ENCODE data around the gene CRELD2. TPM values are rescaled to one million over a fixed set of nuclear protein-coding genes. Genes with fewer than 3 reads are reported as not detected.

The CRELD2 gene
- total RNA-seq, 1 donor from 2014 or later: 24.9 TPM

- H3K4me3 Mint-ChIP-seq (ENCODE audit: unreplicated experiment): no peak overlapping the region
- H3K27ac Mint-ChIP-seq (ENCODE audit: unreplicated experiment): no peak overlapping the region
- H3K9me3 Mint-ChIP-seq (ENCODE audit: unreplicated experiment): no peaks in the 10 kb centered on the region
- H3K36me3 Mint-ChIP-seq (ENCODE audit: unreplicated experiment): no peaks in the 10 kb centered on the region
- H3K4me1 Mint-ChIP-seq (ENCODE audit: low read depth, unreplicated experiment): no peaks in the 10 kb centered on the region
- TF ChIP-seq, protein P1, sequence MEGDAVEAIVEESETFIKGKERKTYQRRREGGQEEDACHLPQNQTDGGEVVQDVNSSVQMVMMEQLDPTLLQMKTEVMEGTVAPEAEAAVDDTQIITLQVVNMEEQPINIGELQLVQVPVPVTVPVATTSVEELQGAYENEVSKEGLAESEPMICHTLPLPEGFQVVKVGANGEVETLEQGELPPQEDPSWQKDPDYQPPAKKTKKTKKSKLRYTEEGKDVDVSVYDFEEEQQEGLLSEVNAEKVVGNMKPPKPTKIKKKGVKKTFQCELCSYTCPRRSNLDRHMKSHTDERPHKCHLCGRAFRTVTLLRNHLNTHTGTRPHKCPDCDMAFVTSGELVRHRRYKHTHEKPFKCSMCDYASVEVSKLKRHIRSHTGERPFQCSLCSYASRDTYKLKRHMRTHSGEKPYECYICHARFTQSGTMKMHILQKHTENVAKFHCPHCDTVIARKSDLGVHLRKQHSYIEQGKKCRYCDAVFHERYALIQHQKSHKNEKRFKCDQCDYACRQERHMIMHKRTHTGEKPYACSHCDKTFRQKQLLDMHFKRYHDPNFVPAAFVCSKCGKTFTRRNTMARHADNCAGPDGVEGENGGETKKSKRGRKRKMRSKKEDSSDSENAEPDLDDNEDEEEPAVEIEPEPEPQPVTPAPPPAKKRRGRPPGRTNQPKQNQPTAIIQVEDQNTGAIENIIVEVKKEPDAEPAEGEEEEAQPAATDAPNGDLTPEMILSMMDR (IDR thresholded peaks at IDR 0.05; ENCODE audit: partially characterized antibody, unreplicated experiment): no peak
- H3K27me3 Mint-ChIP-seq (ENCODE audit: unreplicated experiment): peaks cover 3% of the 10 kb centered on the region
- no peak for DNase-seq
Observed at GRCh38 chr22:49949914-49950292, 31.5 kb downstream of the CRELD2 start.

DNA sequence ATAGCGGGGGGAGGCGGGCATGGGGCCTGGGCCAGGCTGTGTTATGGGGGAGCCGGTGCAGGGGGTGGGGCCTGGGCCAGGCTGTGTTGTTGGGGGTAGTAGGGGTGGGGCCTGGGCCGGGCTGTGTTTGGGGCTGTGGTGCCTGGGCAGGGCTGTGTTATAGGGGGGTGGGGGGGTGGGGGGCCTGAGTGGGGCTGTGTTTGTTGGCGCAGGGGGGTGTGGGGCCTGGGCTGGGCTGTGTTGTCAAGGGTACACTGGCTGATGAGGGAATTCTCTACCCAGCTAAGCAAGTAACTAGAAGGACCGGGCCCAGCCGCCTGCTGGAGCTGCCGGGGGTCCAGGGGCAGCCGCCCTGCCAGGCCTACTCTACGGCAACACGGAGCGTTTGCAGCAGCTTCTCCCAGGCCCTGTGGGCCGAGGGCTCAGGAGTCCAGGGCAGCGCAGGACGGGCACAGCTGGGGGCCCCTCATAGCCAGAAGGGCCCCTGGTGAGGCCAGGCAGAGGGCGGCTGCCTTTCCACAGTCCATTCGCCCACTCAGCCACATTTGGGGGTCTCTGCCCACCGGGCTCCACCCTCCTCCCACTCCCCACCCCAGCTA, 32.1 kb downstream of the CRELD2 start:
- Mint-ChIP-seq H3K9me3 (ENCODE audit: unreplicated experiment) (no peaks in the 10 kb centered on the region), H3K36me3 (ENCODE audit: unreplicated experiment) (no peaks in the 10 kb centered on the region), H3K4me1 (ENCODE audit: low read depth, unreplicated experiment) (no peaks in the 10 kb centered on the region), H3K27ac (ENCODE audit: unreplicated experiment) (no peak overlapping the region), H3K4me3 (ENCODE audit: unreplicated experiment) (no peak overlapping the region), H3K27me3 (ENCODE audit: unreplicated experiment) (peaks cover under 1% of the 10 kb centered on the region)
- TF ChIP-seq, protein P1 (IDR thresholded peaks at IDR 0.05; ENCODE audit: partially characterized antibody, unreplicated experiment): no peak
- DNase-seq: no peak

GRCh38 chr22:49951000-49951677, 32.7 kb downstream of the CRELD2 start:
- H3K27ac Mint-ChIP-seq (ENCODE audit: unreplicated experiment): no peak overlapping the region
- no peak for DNase-seq
- TF ChIP-seq, protein P1 (IDR thresholded peaks at IDR 0.05; ENCODE audit: partially characterized antibody, unreplicated experiment): no peak
- no peaks in the 10 kb centered on the region for H3K27me3 Mint-ChIP-seq (ENCODE audit: unreplicated experiment)
- no peak overlapping the region for H3K4me3 Mint-ChIP-seq (ENCODE audit: unreplicated experiment)
- no peaks in the 10 kb centered on the region for H3K36me3 Mint-ChIP-seq (ENCODE audit: unreplicated experiment)
- H3K9me3 Mint-ChIP-seq (ENCODE audit: unreplicated experiment): no peaks in the 10 kb centered on the region
- no peaks in the 10 kb centered on the region for H3K4me1 Mint-ChIP-seq (ENCODE audit: low read depth, unreplicated experiment)

GRCh38 chr22:49951678-49951985, 33.2 kb downstream of the CRELD2 start:
- no peaks in the 10 kb centered on the region for H3K27me3 Mint-ChIP-seq (ENCODE audit: unreplicated experiment)
- no peaks in the 10 kb centered on the region for H3K9me3 Mint-ChIP-seq (ENCODE audit: unreplicated experiment)
- DNase-seq: no peak
- no peak overlapping the region for H3K27ac Mint-ChIP-seq (ENCODE audit: unreplicated experiment)
- TF ChIP-seq, protein P1 (IDR thresholded peaks at IDR 0.05; ENCODE audit: partially characterized antibody, unreplicated experiment): no peak
- H3K4me1 Mint-ChIP-seq (ENCODE audit: low read depth, unreplicated experiment): no peaks in the 10 kb centered on the region
- H3K4me3 Mint-ChIP-seq (ENCODE audit: unreplicated experiment): no peak overlapping the region
- H3K36me3 Mint-ChIP-seq (ENCODE audit: unreplicated experiment): no peaks in the 10 kb centered on the region
